HG03135 (cell line): Measurements from ENCODE around the gene HTR2C.

ENCODE experiments used
- ATAC-seq: cut with Tn5 transposase; IDR thresholded peaks from one replicate; pipeline ENCODE4 v1.9.1; 2021; ENCODE audit warnings: mild to moderate bottlenecking, moderate library complexity; ENCODE audit not compliant: unreplicated experiment

Gene HTR2C

DNA sequence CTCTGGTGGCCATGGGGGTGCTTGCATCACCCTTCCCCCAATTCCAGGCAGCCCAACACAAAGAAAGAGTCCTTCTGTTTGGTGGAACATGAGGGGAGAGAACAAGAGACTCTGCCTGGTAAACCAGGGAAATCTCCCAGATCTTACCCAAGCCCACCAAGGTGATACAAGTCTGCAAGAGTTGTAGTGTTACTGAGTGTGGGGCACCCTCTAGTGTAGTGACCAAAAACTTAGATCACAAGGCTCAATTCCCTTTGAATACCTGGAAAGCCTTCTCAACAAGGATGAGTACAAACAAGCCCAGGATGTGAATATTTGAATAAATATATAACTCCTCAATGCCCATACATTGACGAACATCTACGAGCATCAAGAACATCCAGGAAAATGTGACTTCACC, 368.8 kb downstream of the HTR2C start:
- no peak for ATAC-seq
